ENCODE measurements around the gene SSBP4.

GRCh38 chr19:18477042-18477779 is 58.0 kb downstream of the SSBP4 start:
- no peak for TF ChIP-seq ATF3 (IDR thresholded peaks at IDR 0.05)
- no peak for TF ChIP-seq YY1 (IDR thresholded peaks at IDR 0.05)
- TF ChIP-seq, protein P1, sequence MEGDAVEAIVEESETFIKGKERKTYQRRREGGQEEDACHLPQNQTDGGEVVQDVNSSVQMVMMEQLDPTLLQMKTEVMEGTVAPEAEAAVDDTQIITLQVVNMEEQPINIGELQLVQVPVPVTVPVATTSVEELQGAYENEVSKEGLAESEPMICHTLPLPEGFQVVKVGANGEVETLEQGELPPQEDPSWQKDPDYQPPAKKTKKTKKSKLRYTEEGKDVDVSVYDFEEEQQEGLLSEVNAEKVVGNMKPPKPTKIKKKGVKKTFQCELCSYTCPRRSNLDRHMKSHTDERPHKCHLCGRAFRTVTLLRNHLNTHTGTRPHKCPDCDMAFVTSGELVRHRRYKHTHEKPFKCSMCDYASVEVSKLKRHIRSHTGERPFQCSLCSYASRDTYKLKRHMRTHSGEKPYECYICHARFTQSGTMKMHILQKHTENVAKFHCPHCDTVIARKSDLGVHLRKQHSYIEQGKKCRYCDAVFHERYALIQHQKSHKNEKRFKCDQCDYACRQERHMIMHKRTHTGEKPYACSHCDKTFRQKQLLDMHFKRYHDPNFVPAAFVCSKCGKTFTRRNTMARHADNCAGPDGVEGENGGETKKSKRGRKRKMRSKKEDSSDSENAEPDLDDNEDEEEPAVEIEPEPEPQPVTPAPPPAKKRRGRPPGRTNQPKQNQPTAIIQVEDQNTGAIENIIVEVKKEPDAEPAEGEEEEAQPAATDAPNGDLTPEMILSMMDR (IDR thresholded peaks at IDR 0.05; ENCODE audit: low read depth, low read length, missing input control): no peak
- TF ChIP-seq SP1 (IDR thresholded peaks at IDR 0.05): no peak
- TF ChIP-seq JUND (IDR thresholded peaks at IDR 0.05): no peak
